Dedifferentiated amniotic fluid mesenchymal stem cell (primary cell): Measurements from ENCODE around the gene SEC24D.

Experiments
- DNase-seq: peaks from one replicate; pipeline ENCODE4 v3.0.0-alpha.2; 2016; ENCODE audit errors: extremely low spot score

The SEC24D gene

GRCh38 chr4:118774321-118774720, 61.6 kb downstream of the SEC24D start:
- DNase-seq, result no peak

GRCh38 chr4:118773429-118773792, 62.5 kb downstream of the SEC24D start:
- DNase-seq, result no peak

- DNase-seq, result no peak
Measured at GRCh38 chr4:118772767-118773428, 63.0 kb downstream of the SEC24D start.

DNA sequence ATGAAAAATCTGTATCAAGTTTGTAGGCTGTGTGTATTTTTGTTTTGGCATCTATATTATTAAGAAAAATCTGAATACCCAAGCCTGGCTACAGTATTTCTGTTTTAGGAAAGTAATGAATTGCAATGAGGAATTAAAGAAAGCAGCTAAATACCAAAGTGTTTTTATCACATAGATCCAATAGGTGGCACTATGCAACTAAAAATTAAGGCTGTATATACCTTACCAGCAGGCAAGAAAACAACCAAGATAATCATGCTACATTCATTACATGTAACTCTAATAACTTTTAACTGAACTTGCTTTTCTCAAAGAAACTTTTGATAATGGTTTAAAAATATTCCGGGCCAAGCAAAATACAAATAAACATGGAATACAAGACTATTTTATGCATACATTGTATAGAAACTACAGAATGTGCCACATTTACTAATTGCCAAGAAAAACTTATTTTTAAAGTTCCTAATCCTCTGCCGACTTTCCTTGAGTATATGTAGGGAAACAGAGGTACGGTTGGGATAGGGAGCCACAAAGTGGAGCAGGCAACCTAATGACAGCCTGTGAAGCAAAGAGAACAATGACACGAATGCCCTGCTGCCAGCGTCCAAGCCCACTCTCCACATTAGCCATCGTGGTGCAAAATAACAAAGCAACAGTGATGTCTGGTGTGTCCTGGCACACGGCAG, 63.7 kb downstream of the SEC24D start:
- DNase-seq, result peak; percentile 55

GRCh38 chr4:118770741-118771187, 65.2 kb downstream of the SEC24D start:
- no peak for DNase-seq

GRCh38 chr4:118769161-118769560, 66.8 kb downstream of the SEC24D start:
- no peak for DNase-seq

DNA sequence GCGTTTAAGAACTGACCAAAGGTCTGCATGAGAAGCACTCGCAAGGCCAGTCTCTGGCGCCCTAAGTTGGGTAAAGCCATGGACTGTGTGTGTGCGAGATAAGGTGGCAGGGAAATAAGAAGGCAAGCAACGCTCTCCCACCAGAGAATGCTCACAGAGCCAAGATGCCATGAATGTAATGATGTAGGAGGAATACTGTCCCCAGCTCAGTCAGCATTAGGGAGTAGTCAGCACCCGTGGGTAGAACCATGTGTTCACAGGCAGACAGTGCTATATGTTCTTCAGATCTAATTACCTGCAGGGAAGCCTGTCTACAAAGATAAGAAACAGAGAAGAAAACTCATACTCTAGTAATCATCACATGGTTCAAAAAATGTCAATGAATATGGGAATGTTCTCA, 68.8 kb downstream of the SEC24D start:
- DNase-seq, result no peak

GRCh38 chr4:118765399-118765798, 70.5 kb downstream of the SEC24D start:
- DNase-seq, result peak; percentile 94

GRCh38 chr4:118762730-118763477, 73.0 kb downstream of the SEC24D start:
- DNase-seq, result no peak

GRCh38 chr4:118762155-118762554, 73.8 kb downstream of the SEC24D start:
- DNase-seq, result no peak

DNA sequence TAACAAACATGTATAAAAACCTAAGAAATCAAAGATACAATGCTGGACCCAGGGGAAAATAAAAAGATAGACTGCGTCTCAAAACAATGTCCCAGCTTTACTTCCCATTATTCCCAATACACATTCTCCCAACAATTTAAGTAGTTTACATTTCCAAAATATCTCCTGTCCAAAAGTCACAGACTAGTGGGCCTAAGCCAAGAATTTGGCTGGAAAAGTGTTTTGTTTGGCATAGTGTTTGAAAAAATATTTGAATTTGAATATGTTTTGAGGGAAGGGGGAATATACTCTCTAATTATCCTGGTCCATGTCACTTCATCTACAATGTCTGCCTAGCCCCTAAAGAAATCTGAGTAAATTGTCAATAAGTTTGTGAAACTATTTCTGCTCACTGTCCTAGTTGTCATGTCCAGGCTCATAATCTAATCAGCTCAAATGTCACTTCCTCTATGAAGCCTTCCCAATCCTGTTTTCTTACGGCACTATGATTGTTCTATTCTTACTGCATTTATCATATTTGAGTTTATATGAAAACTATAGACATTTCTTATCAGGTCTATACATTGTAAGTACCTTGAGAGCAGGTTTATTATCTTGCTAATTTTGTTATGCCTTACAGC, 74.4 kb downstream of the SEC24D start:
- DNase-seq, result no peak

DNA sequence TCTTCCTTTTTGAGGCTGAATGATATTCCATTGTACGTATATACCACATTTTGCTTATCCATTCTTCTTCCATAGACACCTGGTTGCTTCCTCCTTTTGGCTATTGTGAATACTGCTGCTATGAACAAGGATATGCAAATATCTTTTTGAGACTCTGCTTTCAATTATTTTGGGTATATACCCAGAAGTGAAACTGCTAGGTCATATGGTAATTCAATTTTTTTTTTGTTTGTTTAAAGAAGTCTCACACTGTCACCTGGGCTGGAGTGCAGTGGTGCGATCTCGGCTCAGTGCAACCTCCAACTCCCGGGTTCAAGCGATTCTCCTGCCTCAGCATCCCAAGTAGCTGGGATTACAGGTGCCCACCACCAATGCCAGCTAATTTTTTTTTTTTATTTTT, 75.4 kb downstream of the SEC24D start:
- DNase-seq, result no peak

- DNase-seq, result no peak
Measured at GRCh38 chr4:118760092-118760491, 75.8 kb downstream of the SEC24D start.

DNA sequence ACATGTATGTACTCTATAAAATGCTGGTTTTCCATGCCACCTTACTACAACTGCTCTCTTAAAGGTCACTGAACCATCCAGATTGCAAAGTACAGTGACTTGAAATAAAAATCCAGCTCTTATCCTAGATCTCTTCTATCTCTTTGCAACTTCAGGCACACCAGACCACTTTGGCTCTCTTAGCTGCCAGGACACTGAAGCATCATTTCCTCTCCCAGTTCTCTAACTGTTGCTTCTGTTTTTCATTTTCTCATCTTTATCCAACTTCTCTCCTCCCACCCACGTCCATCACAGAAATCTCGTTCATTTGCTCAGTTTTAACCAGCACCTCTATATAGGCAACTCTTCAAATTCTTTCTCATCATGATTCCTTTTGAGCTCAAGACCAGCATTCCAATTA, 76.4 kb downstream of the SEC24D start:
- no peak for DNase-seq

DNA sequence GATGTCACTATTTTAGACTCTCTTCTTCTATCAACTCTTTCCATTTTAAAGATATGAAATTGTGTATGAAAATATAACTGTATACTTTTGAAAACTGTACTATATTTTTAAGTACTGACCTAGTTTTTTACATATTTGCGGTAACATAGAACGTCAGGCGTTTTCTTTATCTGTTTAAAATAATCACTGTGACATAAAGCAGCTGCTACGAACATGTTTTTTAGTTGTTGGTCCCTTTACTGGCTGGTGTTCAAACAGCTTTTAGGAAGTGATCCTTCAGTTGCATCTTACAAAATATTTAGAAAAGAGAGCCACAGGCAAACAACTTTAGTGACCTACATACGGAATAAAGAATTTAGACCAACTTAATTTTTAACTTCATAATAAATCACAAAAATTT, 77.6 kb downstream of the SEC24D start:
- DNase-seq, result peak; percentile 82

- peak; percentile 51 for DNase-seq
Measured at GRCh38 chr4:118757761-118758251, 78.1 kb downstream of the SEC24D start.

DNA sequence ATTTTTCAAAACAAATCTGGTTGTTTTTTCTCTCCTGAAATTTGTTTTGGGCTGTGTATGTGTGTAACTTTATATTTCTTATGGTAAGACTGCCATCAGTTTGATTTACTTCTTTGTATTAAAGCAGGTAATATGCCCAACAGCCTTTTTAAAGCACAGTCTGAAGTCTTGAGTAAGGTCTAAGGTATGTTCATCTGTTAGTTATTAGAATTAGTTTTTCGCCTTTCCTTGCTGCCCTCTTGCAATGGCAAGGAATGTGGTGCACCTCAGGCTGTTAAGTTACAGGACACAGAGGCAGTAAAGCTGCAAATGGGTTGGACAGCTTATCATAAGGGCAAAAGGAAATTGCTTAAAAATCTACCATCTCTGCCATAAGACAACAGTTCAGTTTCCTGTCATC, 79.0 kb downstream of the SEC24D start:
- DNase-seq, result no peak

GRCh38 chr4:118756429-118756828, 79.5 kb downstream of the SEC24D start:
- no peak for DNase-seq

DNA sequence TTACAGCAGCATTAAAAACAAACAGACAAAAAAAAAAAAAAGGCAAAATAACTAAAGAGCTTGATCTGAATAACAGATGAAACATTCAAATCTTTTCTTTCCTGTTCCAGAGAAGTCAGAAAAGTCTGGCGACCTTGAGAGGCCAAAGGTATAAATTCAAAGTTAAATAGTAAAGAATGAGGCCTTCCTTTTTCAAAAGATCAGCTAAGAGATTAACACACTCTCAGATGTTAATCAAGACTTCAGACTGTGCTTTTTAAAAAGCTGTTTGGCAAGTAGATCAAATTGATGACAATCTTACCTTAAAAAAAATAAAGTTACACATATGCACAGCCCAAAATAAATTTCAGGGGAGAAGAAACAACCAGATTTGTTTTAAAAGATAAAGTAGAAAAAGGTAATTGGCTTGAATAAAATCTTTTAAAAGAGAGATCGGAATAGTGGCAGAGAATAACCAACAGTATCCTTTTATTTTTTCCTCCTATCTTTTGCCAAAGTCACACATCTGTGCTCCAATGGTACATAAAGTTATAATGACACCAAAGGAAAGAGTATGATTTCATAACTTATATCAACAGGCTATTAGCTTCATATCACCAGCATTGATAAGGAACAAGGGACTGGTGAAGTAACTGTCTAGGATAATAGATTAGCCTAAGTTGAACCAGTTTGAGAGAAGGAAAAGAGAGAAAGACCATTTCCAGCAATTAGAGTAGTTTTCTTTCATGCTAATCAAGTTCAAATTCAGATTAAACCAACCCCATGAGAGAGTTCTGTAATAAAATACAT, 80.3 kb downstream of the SEC24D start:
- DNase-seq, result no peak

- DNase-seq, result no peak
Measured at GRCh38 chr4:118754890-118755289, 81.0 kb downstream of the SEC24D start.

- DNase-seq, result no peak
Measured at GRCh38 chr4:118753685-118754084, 82.2 kb downstream of the SEC24D start.
